SK-N-SH (cell line): ENCODE results near the gene POC1B. TPM values are rescaled to one million over a fixed set of nuclear protein-coding genes. Genes with fewer than 3 reads are reported as not detected.

Source experiments
- CTCF ChIA-PET: fragments of 300-600, 350-600 bp; formaldehyde crosslinking; extraction: SDS; loops from one replicate; lab custom pipeline; 2021; lab: Yijun Ruan, JAX
- POLR2A ChIA-PET: fragments of 350-600 bp; sonication (Branson Sonifier 250); formaldehyde crosslinking; extraction: SDS; loops from one replicate; lab custom pipeline; 2020; ENCODE audit warnings: antibody characterized with exemption, inconsistent platforms; lab: Yijun Ruan, JAX
- DNase-seq: peaks from one replicate; pipeline ENCODE4 v3.0.0; 2012
- H2AFZ ChIP-seq: fragments of 200-600 bp; sonication (generic); 2 replicates; pipeline ENCODE4 v1.8.1; 2016; ENCODE audit warnings: antibody characterized with exemption, mild to moderate bottlenecking, low read depth
- H3F3A ChIP-seq: fragments of 200-600 bp; sonication (generic); replicated peaks from 2 replicates; pipeline ENCODE3; 2016; ENCODE audit warnings: antibody characterized with exemption, mild to moderate bottlenecking; ENCODE audit not compliant: insufficient read depth
- H3K27ac ChIP-seq, 2 experiments: fragments of 200-500 bp in 1 of 2; fragments of 200-600 bp in 1 of 2; sonication (Bioruptor generic) in 1 of 2; sonication (generic), shearing (Covaris generic) in 1 of 2; 2 replicates each; pipeline versions ENCODE4 v1.5.1 to v1.6.1; 2014 to 2016; ENCODE audit warnings: low read depth in 2 of 2, inconsistent platforms in 1 of 2, low read length in 1 of 2, mild to moderate bottlenecking in 1 of 2, mixed read lengths in 1 of 2
- H3K27me3 ChIP-seq: fragments of 200-600 bp; sonication (generic), shearing (Covaris generic); 2 replicates; pipeline ENCODE4 v1.6.1; 2016; ENCODE audit warnings: mixed run types; ENCODE audit not compliant: insufficient read depth
- H3K36me3 ChIP-seq, 2 experiments: fragments of 200-500 bp in 1 of 2; fragments of 200-600 bp in 1 of 2; sonication (Bioruptor generic) in 1 of 2; sonication (generic) in 1 of 2; replicated peaks in 1 of 2; 2 replicates each; pipeline versions ENCODE3 to v1.5.1; 2014 to 2016; ENCODE audit warnings: low read length in 1 of 2, mild to moderate bottlenecking in 1 of 2; ENCODE audit not compliant: insufficient read depth in 2 of 2, control insufficient read depth in 1 of 2
- H3K4me1 ChIP-seq, 2 experiments: fragments of 200-500 bp in 1 of 2; fragments of 200-600 bp in 1 of 2; sonication (Bioruptor generic) in 1 of 2; sonication (generic), shearing (Covaris generic) in 1 of 2; 2 replicates each; pipeline versions ENCODE4 v1.5.1 to v1.6.1; 2014 to 2016; ENCODE audit warnings: low read depth in 1 of 2, low read length in 1 of 2, mixed run types in 1 of 2; ENCODE audit not compliant: insufficient read depth in 2 of 2, control insufficient read depth in 1 of 2
- H3K4me2 ChIP-seq: fragments of 200-600 bp; sonication (generic), shearing (Covaris generic); 2 replicates; pipeline ENCODE4 v1.6.1; 2017; ENCODE audit warnings: mixed run types
- H3K4me3 ChIP-seq, 2 experiments: fragments of 200-500 bp in 1 of 2; fragments of 200-600 bp in 1 of 2; sonication (Bioruptor generic) in 1 of 2; sonication (generic), shearing (Covaris generic) in 1 of 2; 2 replicates each; pipeline versions ENCODE4 v1.5.1 to v1.8.1; 2014 to 2016; ENCODE audit warnings: low read depth in 2 of 2, inconsistent platforms in 1 of 2, low read length in 1 of 2, mild to moderate bottlenecking in 1 of 2, mixed read lengths in 1 of 2, moderate library complexity in 1 of 2
- H3K79me2 ChIP-seq: fragments of 200-600 bp; sonication (generic); 2 replicates; pipeline ENCODE4 v1.8.1; 2017; ENCODE audit warnings: mild to moderate bottlenecking; ENCODE audit not compliant: insufficient read depth
- H3K9ac ChIP-seq: fragments of 200-600 bp; sonication (generic); 2 replicates; pipeline ENCODE4 v1.6.1; 2017; ENCODE audit warnings: mixed run types
- H3K9me2 ChIP-seq: fragments of 200-600 bp; sonication (generic); 2 replicates; pipeline ENCODE4 v1.6.1; 2017; ENCODE audit warnings: mixed run types
- H3K9me3 ChIP-seq: fragments of 200-600 bp; sonication (generic); 2 replicates; pipeline ENCODE4 v1.6.1; 2017; ENCODE audit warnings: mixed run types, mild to moderate bottlenecking, moderate library complexity
- H4K20me1 ChIP-seq: fragments of 200-600 bp; sonication (generic); 2 replicates; pipeline ENCODE4 v1.6.1; 2017; ENCODE audit warnings: mild to moderate bottlenecking, mixed run types; ENCODE audit not compliant: insufficient read depth
- CHD2 ChIP-seq: fragments of 150-350 bp; IDR thresholded peaks from 2 replicates; pipeline ENCODE4 v1.6.1; 2018; ENCODE audit warnings: low read length; ENCODE audit not compliant: partially characterized antibody
- EP300 ChIP-seq, 2 experiments: IDR thresholded peaks; 2 replicates each; pipeline versions ENCODE4 v1.4.0 to v1.6.1; 2012; ENCODE audit warnings: borderline replicate concordance in 1 of 2, low read depth in 1 of 2, low read length in 1 of 2
- EZH2phosphoT487 ChIP-seq: fragments of 200-600 bp; sonication (generic); IDR thresholded peaks from 2 replicates; pipeline ENCODE4 v1.6.1; 2017; ENCODE audit warnings: low read depth, mixed run types, mild to moderate bottlenecking, antibody characterized with exemption, moderate library complexity, borderline replicate concordance
- FOXM1 ChIP-seq: IDR thresholded peaks from 2 replicates; pipeline ENCODE4 v1.4.0; 2012; ENCODE audit warnings: low read depth, mild to moderate bottlenecking
- GABPA ChIP-seq: IDR thresholded peaks from 2 replicates; pipeline ENCODE4 v1.4.0; 2012; ENCODE audit warnings: low read depth, mild to moderate bottlenecking
- GATA2 ChIP-seq: sonication (generic); formaldehyde crosslinking; IDR thresholded peaks from 2 replicates; pipeline ENCODE4 v1.5.0; 2020; ENCODE audit warnings: mild to moderate bottlenecking, missing genetic modification reagents
- IRF3 ChIP-seq: fragments of 150-350 bp; IDR thresholded peaks from 2 replicates; pipeline ENCODE4 v1.6.1; 2016; ENCODE audit warnings: mild to moderate bottlenecking, low read depth, low read length
- JUND ChIP-seq: IDR thresholded peaks from 2 replicates; pipeline ENCODE4 v1.4.0; 2012
- MAX ChIP-seq: IDR thresholded peaks from 2 replicates; pipeline ENCODE4 v1.4.0; 2012; ENCODE audit warnings: low read depth
- MEF2A ChIP-seq: IDR thresholded peaks from 2 replicates; pipeline ENCODE4 v1.4.0; 2012; ENCODE audit warnings: low read depth, borderline replicate concordance
- MXI1 ChIP-seq: IDR thresholded peaks from 2 replicates; pipeline ENCODE4 v1.6.1; 2012; ENCODE audit warnings: mild to moderate bottlenecking, low read depth, low read length, improper control_type of control experiment
- NFIC ChIP-seq: IDR thresholded peaks from 2 replicates; pipeline ENCODE4 v1.4.0; 2012; ENCODE audit warnings: borderline replicate concordance
- NRF1 ChIP-seq: IDR thresholded peaks from 2 replicates; pipeline ENCODE4 v1.6.1; 2012; ENCODE audit warnings: low read depth, mild to moderate bottlenecking, low read length
- PBX3 ChIP-seq: IDR thresholded peaks from 2 replicates; pipeline ENCODE4; 2012
- RAD21 ChIP-seq: IDR thresholded peaks from 2 replicates; pipeline ENCODE4 v1.6.1; 2012; ENCODE audit warnings: mild to moderate bottlenecking, low read length
- REST ChIP-seq: IDR thresholded peaks from 2 replicates; pipeline ENCODE4 v1.6.1; 2012; ENCODE audit warnings: mild to moderate bottlenecking, low read depth, low read length, moderate library complexity
- RFX5 ChIP-seq: IDR thresholded peaks from 2 replicates; pipeline ENCODE4 v1.6.1; 2012; ENCODE audit warnings: mild to moderate bottlenecking, improper control_type of control experiment, low read length
- RXRA ChIP-seq: IDR thresholded peaks from 2 replicates; pipeline ENCODE4 v1.4.0; 2012; ENCODE audit warnings: low read depth, mild to moderate bottlenecking, borderline replicate concordance
- TAF1 ChIP-seq: IDR thresholded peaks from 2 replicates; pipeline ENCODE4 v1.6.1; 2012; ENCODE audit warnings: low read depth, mild to moderate bottlenecking, low read length, moderate library complexity, borderline replicate concordance
- TCF12 ChIP-seq: IDR thresholded peaks from 2 replicates; pipeline ENCODE4 v1.4.0; 2012
- TEAD4 ChIP-seq: IDR thresholded peaks from 2 replicates; pipeline ENCODE4 v1.4.0; 2012; ENCODE audit warnings: mild to moderate bottlenecking, borderline replicate concordance; ENCODE audit not compliant: insufficient read depth
- USF1 ChIP-seq: IDR thresholded peaks from 2 replicates; pipeline ENCODE4 v1.4.0; 2012; ENCODE audit warnings: low read depth, borderline replicate concordance
- YY1 ChIP-seq: IDR thresholded peaks from 2 replicates; pipeline ENCODE4 v1.4.0; 2012; ENCODE audit warnings: low read depth, mild to moderate bottlenecking
- WGBS: methylation state at CpG from one replicate; pipeline ENCODE4 v1.1.6; 2017; ENCODE audit warnings: low lambda C conversion rate; 5-methylcytosine and 5-hydroxymethylcytosine counted together
- polyA plus RNA-seq, 3 experiments: library from polyadenylated mRNA; depleted of rRNA; stranded (reverse); fragments of >200 nt; gene quantifications; 2 replicates each; pipeline ENCODE4 v1.2.3, GENCODE V29; 2012

Gene POC1B
- polyA plus RNA-seq, 1 of the 3 experiments (the other 2 are of a cell fraction) = 4.0 TPM

- TF ChIP-seq EP300 (IDR thresholded peaks at IDR 0.05; ENCODE audit: borderline replicate concordance in 1 of 2, low read depth in 1 of 2, low read length in 1 of 2) (no peak), RFX5 (no peak), MXI1 (no peak), FOXM1 (no peak), NFIC (no peak), RXRA (no peak), TAF1 (no peak), YY1 (no peak), MAX (no peak), TEAD4 (no peak), GATA2 (CRISPR knock-in tag) (no peak)
- TF ChIP-seq, all 33 proteins: peak for 0
- DNase-seq = no peak
- Histone ChIP-seq H3K9me3 (no peaks in the 10 kb centered on the region), H3K36me3 (peaks cover 4 to 9% of the 10 kb centered on the region in 2 experiments), H3K79me2 (peaks cover 30% of the 10 kb centered on the region), H3K27ac (no peak overlapping the region), H3F3A (peaks cover 4% of the 10 kb centered on the region), H3K9ac (no peak overlapping the region), H3K9me2 (no peaks in the 10 kb centered on the region), H4K20me1 (no peaks in the 10 kb centered on the region), H3K27me3 (no peaks in the 10 kb centered on the region), H3K4me1 (peaks cover 0 to 16% of the 10 kb centered on the region in 2 experiments; a peak in 1 of 4 replicates), H3K4me2 (no peak overlapping the region), H2AFZ (no peak overlapping the region), H3K4me3 (no peak overlapping the region)
- WGBS = 64% methylated on average over 3 of the region's 3 CpGs
- ChIA-PET CTCF (interaction anchor here (1.0 to 1.5 kb wide), 4 partner anchors 10 to 500 kb away, joined by 3 to 4 read pairs (median 3); no protein-coding TSS in a partner anchor), POLR2A (no interaction called here)
These were observed 8.1 kb downstream of the POC1B start for GRCh38 chr12:89517720-89518119.

GRCh38 chr12:89516633-89517032 lies 9.2 kb downstream of the POC1B start:
- Histone ChIP-seq H3K79me2 (peaks cover 22% of the 10 kb centered on the region), H3K4me3 (no peak overlapping the region), H4K20me1 (no peaks in the 10 kb centered on the region), H3K4me2 (no peak overlapping the region), H3K27me3 (no peaks in the 10 kb centered on the region), H3K36me3 (peaks cover 0 to 3% of the 10 kb centered on the region in 2 experiments), H3K4me1 (peaks cover 0 to 5% of the 10 kb centered on the region in 2 experiments; a peak in 1 of 4 replicates), H3K9me3 (no peaks in the 10 kb centered on the region), H3F3A (peaks cover 4% of the 10 kb centered on the region), H2AFZ (no peak overlapping the region), H3K27ac (no peak overlapping the region), H3K9me2 (no peaks in the 10 kb centered on the region), H3K9ac (no peak overlapping the region)
- DNase-seq = no peak
- ChIA-PET POLR2A (no interaction called here), CTCF (interaction anchor here (1.1 to 1.5 kb wide), 3 partner anchors 10 to 499 kb away, joined by 3 read pairs; no protein-coding TSS in a partner anchor)
- 79% methylated on average over 4 of the region's 4 CpGs for WGBS
- TF ChIP-seq USF1 (no peak), MEF2A (no peak), PBX3 (no peak), IRF3 (no peak), TCF12 (no peak), GABPA (no peak), RXRA (no peak), NRF1 (no peak), JUND (no peak), YY1 (no peak), CHD2 (no peak), RAD21 (no peak), EZH2phosphoT487 (no peak), REST (no peak)
